Heart left ventricle (tissue), 16 donors: ENCODE measurements around the gene TMLHE. TPM values are rescaled to one million over a fixed set of nuclear protein-coding genes. Genes with fewer than 3 reads are reported as not detected.

Experiments
- ATAC-seq, 4 donors: fragments of 200-7000 bp; cut with Tn5 transposase; one replicate each; pipeline ENCODE4 v1.9.1; 2020 to 2022; ENCODE audit warnings: moderate library complexity in 4 of 4, mild to moderate bottlenecking in 3 of 4, moderate number of reproducible peaks in 1 of 4
- DNase-seq, 5 donors: peaks; one replicate each; pipeline ENCODE4 v3.0.0-alpha.2; 2020
- H3K27ac ChIP-seq, 12 donors: fragments of 200-600 bp; sonication (generic) in 4 of 12; one replicate each; pipeline versions ENCODE4 v1.5.0 to v1.8.0; 2016 to 2022; ENCODE audit warnings: mild to moderate bottlenecking in 2 of 12
- H3K27me3 ChIP-seq, 9 donors: fragments of 200-600 bp; sonication (generic) in 2 of 9; one replicate each; pipeline versions ENCODE4 v1.5.1 to v1.8.0; 2016 to 2022; ENCODE audit warnings: mild to moderate bottlenecking in 3 of 9
- H3K36me3 ChIP-seq, 9 donors: fragments of 200-600 bp; sonication (generic) in 2 of 9; one replicate each; pipeline versions ENCODE4 v1.5.0 to v1.8.0; 2018 to 2022; ENCODE audit warnings: mild to moderate bottlenecking in 2 of 9
- H3K4me1 ChIP-seq, 12 donors: fragments of 200-600 bp; sonication (generic) in 4 of 12; one replicate each; pipeline versions ENCODE4 v1.5.0 to v1.8.0; 2016 to 2022; ENCODE audit warnings: mild to moderate bottlenecking in 3 of 12
- H3K4me3 ChIP-seq, 12 donors: fragments of 200-600 bp; sonication (generic) in 4 of 12; one replicate each; pipeline versions ENCODE4 v1.5.0 to v1.8.0; 2017 to 2022; ENCODE audit warnings: mild to moderate bottlenecking in 9 of 12, moderate library complexity in 4 of 12
- H3K9me3 ChIP-seq, 12 donors: fragments of 200-600 bp; sonication (generic) in 4 of 12; one replicate each; pipeline versions ENCODE4 v1.5.0 to v1.8.0; 2016 to 2022; ENCODE audit warnings: mild to moderate bottlenecking in 1 of 12
- POLR2A ChIP-seq, 2 donors: fragments of 450-650 bp; IDR thresholded peaks; one replicate each; pipeline ENCODE4 v1.6.1; 2017; ENCODE audit warnings: antibody characterized with exemption in 2 of 2, mild to moderate bottlenecking in 2 of 2, moderate library complexity in 2 of 2
- WGBS, 4 donors: extraction: QIAGEN DNeasy Blood & Tissue Kit in 2 of 4; methylation state at CpG; one replicate each; pipeline versions ENCODE4 v1.1.5 to v1.1.7; 2013 to 2018; 5-methylcytosine and 5-hydroxymethylcytosine counted together
- intact Hi-C, 10 donors: fragments of 100-400 bp; cut with DNase I; formaldehyde crosslinking; loops; one replicate each; pipeline versions ENCODE4 v1.11.1 to v1.14.2; 2022
- long read RNA-seq, 3 donors: library from polyadenylated mRNA; unstranded; transcript quantifications; one replicate each; pipeline ENCODE4 v2.0.0, GENCODE V29; 2020 to 2021
- polyA plus RNA-seq, 2 donors: library from polyadenylated mRNA; stranded (reverse); fragments of 200-250 nt; gene quantifications; one replicate each; pipeline ENCODE4 v1.2.3, GENCODE V29; 2013
- total RNA-seq, 9 donors: library from RNA; depleted of rRNA in 2 of 9; stranded (reverse); fragments of >200 nt in 2 of 9; fragmentation: NEBNext Ultra II Directional in 3 of 9; extraction: Animal tissue kit (Norgen Biotek cat#: 25700) in 3 of 9; gene quantifications; one replicate each; pipeline versions ENCODE4 v1.1.0 to v1.2.4, GENCODE V29; 2016 to 2023
- TF ChIP-seq, protein P1 (sequence below), 12 donors: fragments of 200-600 bp; sonication (generic) in 4 of 12; IDR thresholded peaks; one replicate each; pipeline versions ENCODE4 v1.5.0 to v1.8.0; 2018 to 2022; ENCODE audit warnings: antibody characterized with exemption in 12 of 12, mild to moderate bottlenecking in 5 of 12
- donor health status: ischemic (EF 13 %, LVEDD 7.1; RV severe dilation, severe dysfunction).
- donor health status: healthy with polysubstance abuse.
- donor health status: DM: no; HTN: yes; CAD: no.
- donor health status: DM: no; HTN: no; CAD: no.
- donor health status: ischemic (EF 25% LVEDD 6.9; RV normal size, moderate dysfunction).
- donor health status: ischemic (EF 25% LVEDD 5.7; RV mildly dilated, moderate dysfunction).
- donor health status: healthy.
- donor health status: DM: yes; HTN: yes; CAD: no.
- donor health status: ischemic (EF 35%, LVEDD 5.7; RV mildly dilated, moderate dysfunction).
- donor health status: nonischemic (EF 11% LVEDD 7.7; RV severe dilation, severe dysfunction).
- donor health status: DM: yes; HTN: yes; CAD: no.
- donor health status: PGD.
- donor health status: ischemic (EF 29% LVEDD 5.4; RV normal size, mild dysfunction).
- donor health status: nonischemic (EF 23%, LVEDD 6.1; RV moderate dilation, normal function).

Gene TMLHE, protein sequence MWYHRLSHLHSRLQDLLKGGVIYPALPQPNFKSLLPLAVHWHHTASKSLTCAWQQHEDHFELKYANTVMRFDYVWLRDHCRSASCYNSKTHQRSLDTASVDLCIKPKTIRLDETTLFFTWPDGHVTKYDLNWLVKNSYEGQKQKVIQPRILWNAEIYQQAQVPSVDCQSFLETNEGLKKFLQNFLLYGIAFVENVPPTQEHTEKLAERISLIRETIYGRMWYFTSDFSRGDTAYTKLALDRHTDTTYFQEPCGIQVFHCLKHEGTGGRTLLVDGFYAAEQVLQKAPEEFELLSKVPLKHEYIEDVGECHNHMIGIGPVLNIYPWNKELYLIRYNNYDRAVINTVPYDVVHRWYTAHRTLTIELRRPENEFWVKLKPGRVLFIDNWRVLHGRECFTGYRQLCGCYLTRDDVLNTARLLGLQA
- 10 to 100 TPM; 27.9 to 55.4 (median 42.9) TPM for total RNA-seq
- polyA plus RNA-seq: 10 to 100 TPM; 10.8 to 16.4 TPM
- long read RNA-seq, donor 1, transcript TMLHE-201 (8 exons, 2,832 nt): major isoform, 39 of 53 reads
- long read RNA-seq, donor 1, partial matches to known transcripts: 4 of 53 reads
- long read RNA-seq, donor 1, other reads (novel, unspliced or antisense): 9 of 53 reads
- long read RNA-seq, donor 2, transcript TMLHE-201 (8 exons, 2,832 nt): major isoform, 90 of 120 reads
- long read RNA-seq, donor 2, partial matches to known transcripts: 11 of 120 reads
- long read RNA-seq, donor 2, other reads (novel, unspliced or antisense): 15 of 120 reads
- long read RNA-seq, donor 3, transcript TMLHE-201 (8 exons, 2,832 nt): major isoform, 19 of 36 reads
- long read RNA-seq, donor 3, partial matches to known transcripts: 6 of 36 reads
- long read RNA-seq, donor 3, other reads (novel, unspliced or antisense): 10 of 36 reads

- intact Hi-C loops: no loop called here
- Histone ChIP-seq H3K4me1 (peaks cover 0 to 16% (median 0%) of the 10 kb centered on the region in 12 donors), H3K27ac (peak within 1 kb of the TSS; percentile 86 to 98 (median 94)), H3K27me3 (no peaks in the 10 kb centered on the region), H3K36me3 (no peaks in the 10 kb centered on the region), H3K4me3 (peak within 1 kb of the TSS; percentile 32 to 98 (median 73)), H3K9me3 (peaks cover 0 to 3% (median 0%) of the 10 kb centered on the region in 12 donors)
- DNase-seq (peak; percentile 73 to 84 (median 76)), ATAC-seq (peak; percentile 96 to 99 (median 98))
- TF ChIP-seq, protein P1, sequence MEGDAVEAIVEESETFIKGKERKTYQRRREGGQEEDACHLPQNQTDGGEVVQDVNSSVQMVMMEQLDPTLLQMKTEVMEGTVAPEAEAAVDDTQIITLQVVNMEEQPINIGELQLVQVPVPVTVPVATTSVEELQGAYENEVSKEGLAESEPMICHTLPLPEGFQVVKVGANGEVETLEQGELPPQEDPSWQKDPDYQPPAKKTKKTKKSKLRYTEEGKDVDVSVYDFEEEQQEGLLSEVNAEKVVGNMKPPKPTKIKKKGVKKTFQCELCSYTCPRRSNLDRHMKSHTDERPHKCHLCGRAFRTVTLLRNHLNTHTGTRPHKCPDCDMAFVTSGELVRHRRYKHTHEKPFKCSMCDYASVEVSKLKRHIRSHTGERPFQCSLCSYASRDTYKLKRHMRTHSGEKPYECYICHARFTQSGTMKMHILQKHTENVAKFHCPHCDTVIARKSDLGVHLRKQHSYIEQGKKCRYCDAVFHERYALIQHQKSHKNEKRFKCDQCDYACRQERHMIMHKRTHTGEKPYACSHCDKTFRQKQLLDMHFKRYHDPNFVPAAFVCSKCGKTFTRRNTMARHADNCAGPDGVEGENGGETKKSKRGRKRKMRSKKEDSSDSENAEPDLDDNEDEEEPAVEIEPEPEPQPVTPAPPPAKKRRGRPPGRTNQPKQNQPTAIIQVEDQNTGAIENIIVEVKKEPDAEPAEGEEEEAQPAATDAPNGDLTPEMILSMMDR (IDR thresholded peaks at IDR 0.05): no peak
- no peak for TF ChIP-seq POLR2A (IDR thresholded peaks at IDR 0.05)
- 1 to 38% (median 15%) methylated on average over 33 to 50 of the region's 50 CpGs for WGBS, 4 donors
These were observed at the start of gene TMLHE, which contains the start of gene SPRY3 for GRCh38 chrX:155612312-155613224. Gene TMLHE, minus strand, starts transcription at chrX:155612952. Its CDS starts 67,676 bp downstream, at chrX:155545276. Gene SPRY3, plus strand, starts transcription at chrX:155612586.

DNA sequence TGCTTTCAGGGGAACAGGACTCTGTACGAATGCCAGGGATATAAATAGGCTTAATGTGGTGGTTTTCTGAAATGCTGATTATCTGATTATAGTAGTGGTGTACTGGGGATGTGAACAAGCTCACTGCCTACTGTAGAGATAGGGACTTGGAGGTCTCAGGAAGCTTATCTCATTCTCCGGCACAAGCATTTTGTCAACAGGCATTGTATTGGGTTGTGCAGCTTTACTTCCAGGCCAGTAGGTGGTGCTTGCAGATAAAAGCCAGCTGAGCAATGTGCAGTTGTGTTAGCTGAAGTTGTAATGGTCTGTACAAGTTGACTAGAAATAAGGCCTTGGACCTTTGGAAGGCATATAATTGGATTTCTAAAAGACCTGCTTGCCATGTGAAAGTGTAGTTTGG is 49.5 kb upstream of the TMLHE start:
- Histone ChIP-seq H3K9me3 (peaks cover 0 to 21% (median 9%) of the 10 kb centered on the region in 12 donors), H3K27ac (no peak overlapping the region), H3K36me3 (no peaks in the 10 kb centered on the region), H3K4me1 (no peaks in the 10 kb centered on the region), H3K4me3 (no peak overlapping the region), H3K27me3 (no peaks in the 10 kb centered on the region)
- no peak for TF ChIP-seq POLR2A (IDR thresholded peaks at IDR 0.05)
- TF ChIP-seq, protein P1 (IDR thresholded peaks at IDR 0.05): no peak
- 37 to 65% (median 44%) methylated on average over 2 of the region's 2 CpGs for WGBS, 4 donors
- ATAC-seq (no peak), DNase-seq (no peak)
- intact Hi-C loops: no loop called here

DNA sequence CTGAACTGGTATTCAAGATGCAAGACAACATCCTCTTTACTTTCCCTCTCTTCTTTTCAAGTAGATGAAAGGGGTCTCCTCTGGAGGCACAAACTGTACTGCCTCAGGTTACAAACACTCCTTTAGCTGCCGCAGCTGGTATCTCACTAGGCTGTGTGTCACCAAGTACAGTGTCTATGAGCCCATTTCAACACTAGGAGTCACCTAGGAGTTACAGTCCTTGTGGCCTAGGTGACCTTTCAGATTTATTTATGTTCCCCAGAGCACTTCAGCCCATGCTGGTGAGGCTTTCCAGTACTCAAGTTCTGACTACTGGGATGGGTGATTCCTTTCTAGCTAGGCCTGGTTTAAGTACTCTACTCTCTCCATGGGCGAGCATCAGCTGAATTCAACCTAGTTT is 32.4 kb upstream of the TMLHE start:
- Histone ChIP-seq H3K27ac (no peak overlapping the region), H3K4me3 (no peak overlapping the region), H3K27me3 (no peaks in the 10 kb centered on the region), H3K4me1 (peaks cover 0 to 4% (median 0%) of the 10 kb centered on the region in 12 donors), H3K36me3 (no peaks in the 10 kb centered on the region), H3K9me3 (peaks cover 0 to 7% (median 0%) of the 10 kb centered on the region in 12 donors)
- whole genome bisulfite sequencing, 4 donors: 59 to 93% (median 82%) methylated on average over 2 of the region's 2 CpGs
- intact Hi-C loops: no loop called here
- DNase-seq (no peak), ATAC-seq (peak in 1 of 4 donors; percentile 33)
- TF ChIP-seq, protein P1 (IDR thresholded peaks at IDR 0.05): no peak
